AG04450 (cell line): ENCODE results near the gene CYP24A1. TPM values are rescaled to one million over a fixed set of nuclear protein-coding genes. Genes with fewer than 3 reads are reported as not detected.
A peak's percentile ranks its signal among the peaks of the same experiment; 100 is the strongest.

Experiments used
- CTCF ChIA-PET: fragments of 300-600, 350-600 bp; formaldehyde crosslinking; extraction: SDS; loops from one replicate; lab custom pipeline; 2022; ENCODE audit warnings: antibody characterized with exemption, inconsistent platforms; lab: Charles Lee
- POLR2A ChIA-PET: fragments of 350-600 bp; formaldehyde crosslinking; extraction: SDS; loops from one replicate; lab custom pipeline; 2021; ENCODE audit warnings: antibody characterized with exemption, inconsistent platforms; lab: Yijun Ruan, JAX
- DNase-seq: peaks from one replicate; pipeline ENCODE4 v3.0.0-alpha.2; 2011; ENCODE audit warnings: low read depth, low spot score
- H3K27ac ChIP-seq: one replicate; pipeline ENCODE4 v1.5.1; 2012; ENCODE audit warnings: low read depth, low read length, control low read depth
- H3K27me3 ChIP-seq: one replicate; pipeline ENCODE4 v1.6.0; 2012; ENCODE audit warnings: low read length; ENCODE audit not compliant: control insufficient read depth, insufficient read depth
- H3K4me3 ChIP-seq: 2 replicates; pipeline ENCODE4 v1.5.1; 2011; ENCODE audit warnings: mild to moderate bottlenecking, low read depth, low read length, control low read depth
- H3K9me3 ChIP-seq: 2 replicates; pipeline ENCODE4 v1.5.1; 2012; ENCODE audit warnings: low read length; ENCODE audit not compliant: control insufficient read depth, insufficient read depth
- CTCF ChIP-seq: IDR thresholded peaks from 2 replicates; pipeline ENCODE4 v1.5.1; 2011; ENCODE audit warnings: low read depth, low read length, control low read depth, inconsistent platforms
- polyA plus RNA-seq: library from polyadenylated mRNA; depleted of rRNA; stranded (reverse); fragments of >200 nt; gene quantifications from 2 replicates; pipeline ENCODE4 v1.2.3, GENCODE V29; 2011

Gene CYP24A1
- polyA plus RNA-seq, 1 experiment = 2.1 TPM

- ChIA-PET POLR2A (interaction anchor here (1.4 kb wide), 1 partner anchor 76 kb away, joined by 4 read pairs; no protein-coding TSS in a partner anchor), CTCF (interaction anchor here (0.5 to 17.6 kb wide), 9 partner anchors 9 to 440 kb away, joined by 3 to 951 read pairs (median 9); no protein-coding TSS in a partner anchor)
- H3K4me3 ChIP-seq = peak overlapping the region; percentile 94
- no peak overlapping the region for H3K27ac ChIP-seq
- no peak for DNase-seq
- H3K9me3 ChIP-seq = no peaks in the 10 kb centered on the region
- no peak for TF ChIP-seq CTCF
- no peaks in the 10 kb centered on the region for H3K27me3 ChIP-seq
Observed at GRCh38 chr20:54209216-54209813, 35.5 kb upstream of the CYP24A1 start.

GRCh38 chr20:54208548-54209176 lies 34.9 kb upstream of the CYP24A1 start:
- Histone ChIP-seq H3K4me3 (peak overlapping the region; percentile 94), H3K27me3 (no peaks in the 10 kb centered on the region), H3K27ac (no peak overlapping the region), H3K9me3 (no peaks in the 10 kb centered on the region)
- TF ChIP-seq CTCF = no peak
- DNase-seq = no peak
- CTCF ChIA-PET = interaction anchor here (0.5 to 17.6 kb wide), 27 partner anchors 9 to 441 kb away, joined by 3 to 951 read pairs (median 4); no protein-coding TSS in a partner anchor
- POLR2A ChIA-PET = interaction anchor here (0.5 to 1.8 kb wide), 7 partner anchors 11 to 343 kb away, joined by 3 to 5 read pairs (median 4); no protein-coding TSS in a partner anchor

- peak; percentile 81 for TF ChIP-seq CTCF
- CTCF ChIA-PET = interaction anchor here (0.5 to 17.6 kb wide), 28 partner anchors 9 to 582 kb away, joined by 3 to 951 read pairs (median 4); no protein-coding TSS in a partner anchor
- POLR2A ChIA-PET = interaction anchor here (0.5 to 1.8 kb wide), 7 partner anchors 11 to 342 kb away, joined by 3 to 5 read pairs (median 4); no protein-coding TSS in a partner anchor
- no peaks in the 10 kb centered on the region for H3K27me3 ChIP-seq
- peak within 1 kb of the TSS; percentile 95 for H3K27ac ChIP-seq
- H3K9me3 ChIP-seq = no peaks in the 10 kb centered on the region
- peak; percentile 56 for DNase-seq
- H3K4me3 ChIP-seq = peak within 1 kb of the TSS; percentile 94
Observed at GRCh38 chr20:54207743-54208547, 34.2 kb upstream of the CYP24A1 start, which contains the start of gene PFDN4. PFDN4 (plus strand) TSS chr20:54208087; CDS start chr20:54208101, 14 bp downstream.

- POLR2A ChIA-PET = interaction anchor here (1.0 to 1.8 kb wide), 3 partner anchors 50 to 341 kb away, joined by 3 to 5 read pairs (median 4); no protein-coding TSS in a partner anchor
- no peak for DNase-seq
- peak overlapping the region; percentile 35; the same call in 1 of the 2 replicates for H3K4me3 ChIP-seq
- peaks cover 3% of the 10 kb centered on the region for H3K27me3 ChIP-seq
- no peak for TF ChIP-seq CTCF
- CTCF ChIA-PET = interaction anchor here (0.5 to 17.6 kb wide), 16 partner anchors 9 to 454 kb away, joined by 3 to 951 read pairs (median 4); no protein-coding TSS in a partner anchor
- H3K27ac ChIP-seq = no peak overlapping the region
- no peaks in the 10 kb centered on the region for H3K9me3 ChIP-seq
Observed at GRCh38 chr20:54207053-54207742, 33.4 kb upstream of the CYP24A1 start.
